Right atrium auricular region (tissue), 2 donors: ENCODE results near the gene NUSAP1. TPM values are rescaled to one million over a fixed set of nuclear protein-coding genes. Genes with fewer than 3 reads are reported as not detected.
"Not testable (repeated sequence)": the region's sequence is repeated elsewhere in the genome, so short reads cannot be mapped to it uniquely, and the experiment has no call there.

Experiments used
- DNase-seq: peaks from one replicate; pipeline ENCODE4 v3.0.0-alpha.2; 2019; ENCODE audit warnings: low spot score
- H3K27ac ChIP-seq, 2 donors: fragments of 200-600 bp; sonication (generic); 1 replicate in 1 of 2; 2 replicates in 1 of 2; pipeline ENCODE4 v1.5.1; 2016 to 2019
- H3K27me3 ChIP-seq, 2 donors: fragments of 200-600 bp; sonication (generic); one replicate each; pipeline versions ENCODE4 v1.5.1 to v1.6.0; 2017 to 2019
- H3K36me3 ChIP-seq: fragments of 200-600 bp; sonication (generic); one replicate; pipeline ENCODE4 v1.5.1; 2016
- H3K4me1 ChIP-seq, 2 donors: fragments of 200-600 bp; sonication (generic); one replicate each; pipeline versions ENCODE4 v1.5.1 to v1.6.0; 2017 to 2019
- H3K4me3 ChIP-seq, 2 donors: fragments of 200-600 bp; sonication (generic); 1 replicate in 1 of 2; 2 replicates in 1 of 2; pipeline ENCODE4 v1.5.1; 2017 to 2019; ENCODE audit warnings: mild to moderate bottlenecking in 1 of 2, moderate library complexity in 1 of 2
- H3K9me3 ChIP-seq, 2 donors: fragments of 200-600 bp; sonication (generic); one replicate each; pipeline ENCODE4 v1.5.1; 2019
- CTCF ChIP-seq, 2 donors: fragments of 200-600 bp; sonication (generic); IDR thresholded peaks; one replicate each; pipeline ENCODE4 v1.5.1; 2019; ENCODE audit warnings: antibody characterized with exemption in 2 of 2
- total RNA-seq, 2 donors: library from RNA; depleted of rRNA; stranded (reverse); fragments of >200 nt; gene quantifications; one replicate each; pipeline ENCODE4 v1.1.0, GENCODE V29; 2016

NUSAP1 gene
- 1 to 10 TPM in 1 of 2 donors, under 1 TPM in 1; 0.94 to 3.1 TPM for total RNA-seq

- Histone ChIP-seq H3K36me3 (no peaks in the 10 kb centered on the region), H3K9me3 (no peaks in the 10 kb centered on the region), H3K27me3 (no peaks in the 10 kb centered on the region), H3K4me3 (peak within 1 kb of the TSS; percentile 71 to 94), H3K4me1 (peaks cover 0 to 16% of the 10 kb centered on the region in 2 donors), H3K27ac (peak within 1 kb of the TSS; percentile 51 to 72)
- peak; percentile 32 to 81 for TF ChIP-seq CTCF (IDR thresholded peaks at IDR 0.05)
- peak; percentile 98 for DNase-seq
These were observed at the start of gene NUSAP1, which contains the start of gene OIP5 for GRCh38 chr15:41332194-41333025. Gene NUSAP1 (plus strand): TSS chr15:41332881. CDS start chr15:41332958, 77 bp downstream. Gene OIP5 (minus strand): TSS chr15:41332591. CDS start chr15:41332561, 30 bp downstream.

- H3K36me3 ChIP-seq: peaks cover 47% of the 10 kb centered on the region
- not testable (repeated sequence) for H3K9me3 ChIP-seq
These were observed 49.6 kb upstream of the NUSAP1 start for GRCh38 chr15:41282980-41283652.

GRCh38 chr15:41283653-41284426, 48.8 kb upstream of the NUSAP1 start:
- Histone ChIP-seq H3K9me3 (no peaks in the 10 kb centered on the region), H3K4me3 (peak overlapping the region; percentile 94 to 99), H3K27me3 (no peaks in the 10 kb centered on the region), H3K27ac (peak overlapping the region; percentile 97 to 98), H3K36me3 (peaks cover 47% of the 10 kb centered on the region), H3K4me1 (peaks cover 0 to 46% of the 10 kb centered on the region in 2 donors)
- DNase-seq: peak; percentile 99
- no peak for TF ChIP-seq CTCF (IDR thresholded peaks at IDR 0.05)

More at GRCh38 chr15:41282980-41283652, 49.6 kb upstream of the NUSAP1 start:
- peak overlapping the region; percentile 97 to 98 for H3K27ac ChIP-seq
- DNase-seq, H3K27me3 ChIP-seq: not testable (repeated sequence)
- peaks cover 0 to 39% of the 10 kb centered on the region in 2 donors for H3K4me1 ChIP-seq
- H3K4me3 ChIP-seq: peak overlapping the region; percentile 94 to 99

GRCh38 chr15:41284427-41285177, 48.1 kb upstream of the NUSAP1 start:
- peaks cover 0 to 51% of the 10 kb centered on the region in 2 donors for H3K4me1 ChIP-seq
- peaks cover 45% of the 10 kb centered on the region for H3K36me3 ChIP-seq
- peak overlapping the region; percentile 94 to 99 for H3K4me3 ChIP-seq

GRCh38 chr15:41285285-41285684, 47.4 kb upstream of the NUSAP1 start:
- peaks cover 0 to 51% of the 10 kb centered on the region in 2 donors for H3K4me1 ChIP-seq
- peaks cover 43% of the 10 kb centered on the region for H3K36me3 ChIP-seq
- no peak for DNase-seq
- no peaks in the 10 kb centered on the region for H3K27me3 ChIP-seq
- no peak for TF ChIP-seq CTCF (IDR thresholded peaks at IDR 0.05)
- peak overlapping the region; percentile 97 to 98 for H3K27ac ChIP-seq
- H3K4me3 ChIP-seq: peak overlapping the region; percentile 94 to 99
- no peaks in the 10 kb centered on the region for H3K9me3 ChIP-seq

More at GRCh38 chr15:41284427-41285177, 48.1 kb upstream of the NUSAP1 start:
- Histone ChIP-seq H3K27ac (peak overlapping the region; percentile 97 to 98), H3K27me3 (no peaks in the 10 kb centered on the region), H3K9me3 (no peaks in the 10 kb centered on the region)
- no peak for DNase-seq
- TF ChIP-seq CTCF (IDR thresholded peaks at IDR 0.05): no peak
